HepG2 (cell line): ENCODE measurements around the gene CAPZA1. TPM values are rescaled to one million over a fixed set of nuclear protein-coding genes. Genes with fewer than 3 reads are reported as not detected.

ENCODE experiments used
- ARID3A ChIP-seq: IDR thresholded peaks from 2 replicates; pipeline ENCODE4 v1.6.1; 2012; ENCODE audit warnings: low read depth, low read length, improper control_type of control experiment
- ARID5B ChIP-seq: IDR thresholded peaks from 2 replicates; pipeline ENCODE4 v1.4.0; 2020; ENCODE audit warnings: mild to moderate bottlenecking, missing genetic modification reagents
- IRF9 ChIP-seq: sonication (generic); formaldehyde crosslinking; IDR thresholded peaks from 2 replicates; pipeline ENCODE4 v1.8.0; 2022; ENCODE audit warnings: missing genetic modification reagents, mild to moderate bottlenecking, borderline replicate concordance
- LCORL ChIP-seq, 2 experiments: fragments of 450-650 bp in 1 of 2; sonication (generic) in 1 of 2; formaldehyde crosslinking in 1 of 2; IDR thresholded peaks; 2 replicates each; pipeline versions ENCODE4 v1.5.0 to v1.6.1; 2017 to 2020; ENCODE audit warnings: antibody characterized with exemption in 1 of 2, missing genetic modification reagents in 1 of 2
- TSC22D2 ChIP-seq: sonication (generic); formaldehyde crosslinking; IDR thresholded peaks from 2 replicates; pipeline ENCODE4 v1.5.1; 2020; ENCODE audit warnings: missing genetic modification reagents, mild to moderate bottlenecking, borderline replicate concordance
- polyA plus RNA-seq, 8 experiments: library from polyadenylated mRNA; depleted of rRNA in 3 of 8; stranded (reverse) in 7 of 8; unstranded in 1 of 8; fragments of >200 nt; fragmentation: Illumina TruSeq in 4 of 8; extraction: Trizol in 4 of 8; gene quantifications; 2 replicates each; pipeline versions ENCODE4 v1.2.1 to v1.2.3, GENCODE V29; 2011 to 2016; ENCODE audit warnings: low read depth in 4 of 8, missing spikeins in 1 of 8, mixed read lengths in 1 of 8; ENCODE audit not compliant: insufficient read depth in 1 of 8
- total RNA-seq, 5 experiments: library from RNA; depleted of rRNA; stranded (reverse); fragments of >200 nt; fragmentation: Illumina TruSeq; extraction: Trizol; gene quantifications; 2 replicates each; pipeline ENCODE4 v1.2.3, GENCODE V29; 2016; ENCODE audit warnings: low read depth in 1 of 5

CAPZA1 gene
- total and polyA plus RNA-seq, 2 of the 13 experiments (the other 11 are each of a cell fraction or from before 2014, with no cell fraction given), result 67.0 to 117 TPM

- TF ChIP-seq ARID5B (0 out of 2 replicates have a peak, but pooled peaks have one; percentile 13), IRF9 (peak; percentile 35; the same call in 1 of the 2 replicates), LCORL (IDR thresholded peaks at IDR 0.05) (no peak), LCORL (CRISPR knock-in tag; IDR thresholded peaks at IDR 0.05) (0 out of 2 replicates have a peak, but pooled peaks have one; percentile 28), ARID3A (no peak), TSC22D2 (CRISPR knock-in tag) (peak; percentile 51; the same call in 1 of the 2 replicates)
These were observed 96.6 kb downstream of the CAPZA1 start (continued) for GRCh38 chr1:112716133-112716720.
